ENCODE data around the gene ITGB7. TPM values are rescaled to one million over a fixed set of nuclear protein-coding genes. Genes with fewer than 3 reads are reported as not detected.

The ITGB7 gene
- total and polyA plus RNA-seq, 2 donors (not counting 3 experiments of a cell fraction or from before 2014, with no cell fraction given), result 0.17 TPM; not detected in 1

- peaks cover 0 to 2% of the 10 kb centered on the region in 2 experiments for H3K36me3 ChIP-seq (ENCODE audit: control insufficient read depth in 2 of 2, extremely low read depth in 1 of 2, insufficient read depth in 2 of 2, low read length in 2 of 2)
- POLR2A ChIA-PET, result interaction anchor here (0.5 kb wide), 1 partner anchor 83 kb away, joined by 3 read pairs; no protein-coding TSS in a partner anchor
- dilution Hi-C loops (cut with MboI; ENCODE audit: extremely low pct_ligation_motif_present, low sequenced_read_pairs), result no loop called here
- H4K20me1 ChIP-seq (replicated peaks; ENCODE audit: control insufficient read depth, extremely low read depth, insufficient read depth, low read length), result no peaks in the 10 kb centered on the region
- H3K9me3 ChIP-seq (replicated peaks; ENCODE audit: control insufficient read depth, insufficient read depth, low read length), result no peaks in the 10 kb centered on the region
- no peak overlapping the region for H3K4me3 ChIP-seq (replicated peaks in 1 of 3; ENCODE audit: insufficient read depth in 1 of 3, low read depth in 1 of 3, low read length in 3 of 3)
- no TSS peak for BruUV-seq (replicated peaks)
- DNase-seq (ENCODE audit: low read depth, low spot score) (no peak), FAIRE-seq (no peak)
- peaks cover 4% of the 10 kb centered on the region for H3K79me2 ChIP-seq (ENCODE audit: control insufficient read depth, insufficient read depth, low read length)
- no peak overlapping the region for H2AFZ ChIP-seq (ENCODE audit: low read depth, low read length)
- H3K4me2 ChIP-seq (ENCODE audit: insufficient read depth, low read length), result no peak overlapping the region
- no peak overlapping the region for H3K9ac ChIP-seq (replicated peaks; ENCODE audit: extremely low read depth, insufficient read depth, low read length)
- no peaks in the 10 kb centered on the region for H3K9me1 ChIP-seq (replicated peaks; ENCODE audit: control insufficient read depth, extremely low read depth, insufficient read depth, low read length)
- no peak overlapping the region for H3K27ac ChIP-seq (ENCODE audit: insufficient read depth, low read depth, low read length)
- CTCF ChIA-PET, result interaction anchor here (1.0 to 2.5 kb wide), 5 partner anchors 17 to 111 kb away, joined by 3 to 12 read pairs (median 4); no protein-coding TSS in a partner anchor
- H3K27me3 ChIP-seq (ENCODE audit: control insufficient read depth in 2 of 2, insufficient read depth in 2 of 2, low read length in 2 of 2), result no peaks in the 10 kb centered on the region
- intact Hi-C loops (cut with micrococcal nuclease), result no loop called here
- peaks cover 10% of the 10 kb centered on the region for H3K4me1 ChIP-seq (ENCODE audit: control insufficient read depth, extremely low read depth, insufficient read depth, low read length)
- no peak for TF ChIP-seq FOS (IDR thresholded peaks at IDR 0.05; ENCODE audit: borderline replicate concordance, insufficient read depth, low read length)
- TF ChIP-seq JUN (IDR thresholded peaks at IDR 0.05; ENCODE audit: borderline replicate concordance, insufficient read depth, insufficient read length, low read depth), result no peak
- TF ChIP-seq POLR2A (IDR thresholded peaks at IDR 0.05; ENCODE audit: low read depth, low read length), result no peak
- no peak for TF ChIP-seq MYC (IDR thresholded peaks at IDR 0.05; ENCODE audit: low read depth, low read length)
- no peak for TF ChIP-seq CTCF (IDR thresholded peaks at IDR 0.05; ENCODE audit: extremely low read depth in 1 of 2, insufficient read depth in 1 of 2, low read depth in 1 of 2, low read length in 2 of 2)
- no peak for TF ChIP-seq EZH2 (IDR thresholded peaks at IDR 0.05; ENCODE audit: borderline replicate concordance, low read depth, low read length, severe bottlenecking)
- TF ChIP-seq MAX (IDR thresholded peaks at IDR 0.05; ENCODE audit: insufficient read depth, insufficient read length), result no peak
- TF ChIP-seq GATA2 (IDR thresholded peaks at IDR 0.05; ENCODE audit: insufficient read depth, insufficient read length, low read depth, low read length), result no peak
- no peak for TF ChIP-seq POLR2AphosphoS5 (IDR thresholded peaks at IDR 0.05; ENCODE audit: insufficient read depth, low read depth, low read length)
These were observed 30.3 kb downstream of the ITGB7 start for GRCh38 chr12:53176750-53177149.

All from endothelial cell of umbilical vein (primary cell).